Measurements from ENCODE around the gene ACSF3. TPM values are rescaled to one million over a fixed set of nuclear protein-coding genes. Genes with fewer than 3 reads are reported as not detected.

ACSF3 gene
- total RNA-seq, 1 experiment from 2014 or later, result 11.8 TPM

- no peak overlapping the region for H3K27ac ChIP-seq
- DNase-seq, result peak; percentile 58 to 63
- peaks cover 32% of the 10 kb centered on the region for H3K4me1 ChIP-seq
- H3K4me3 ChIP-seq, result no peak overlapping the region
- no peaks in the 10 kb centered on the region for H3K27me3 ChIP-seq
- H3K9me3 ChIP-seq (replicated peaks), result peaks cover 3% of the 10 kb centered on the region; the same call in 1 of the 2 replicates
- peaks cover 14% of the 10 kb centered on the region for H3K36me3 ChIP-seq
Observed at GRCh38 chr16:89199241-89200123, 105.8 kb downstream of the ACSF3 start.

- Histone ChIP-seq H3K27ac (no peak within 1 kb of the TSS), H3K9me3 (replicated peaks) (peaks cover 3% of the 10 kb centered on the region; the same call in 1 of the 2 replicates), H3K4me3 (no peak within 1 kb of the TSS), H3K36me3 (peaks cover 6% of the 10 kb centered on the region), H3K27me3 (no peaks in the 10 kb centered on the region), H3K4me1 (peaks cover 32% of the 10 kb centered on the region)
- peak; percentile 55 to 63 for DNase-seq
Observed at GRCh38 chr16:89200124-89200849, 106.6 kb downstream of the ACSF3 start, which contains the start of gene SLC22A31. TSS of gene SLC22A31 (minus strand) at chr16:89200537. CDS start at chr16:89200501, 36 bp downstream.

- no peak overlapping the region for H3K4me3 ChIP-seq
- H3K9me3 ChIP-seq (replicated peaks), result peaks cover 3% of the 10 kb centered on the region; the same call in 1 of the 2 replicates
- H3K36me3 ChIP-seq, result no peaks in the 10 kb centered on the region
- DNase-seq, result peak in 1 of 2 experiments; percentile 22
- peaks cover 32% of the 10 kb centered on the region for H3K4me1 ChIP-seq
- H3K27me3 ChIP-seq, result no peaks in the 10 kb centered on the region
- H3K27ac ChIP-seq, result no peak overlapping the region
Observed at GRCh38 chr16:89200850-89201411, 107.3 kb downstream of the ACSF3 start.

- H3K27ac ChIP-seq, result no peak overlapping the region
- H3K36me3 ChIP-seq, result no peaks in the 10 kb centered on the region
- peaks cover 32% of the 10 kb centered on the region for H3K4me1 ChIP-seq
- H3K4me3 ChIP-seq, result no peak overlapping the region
- peaks cover 3% of the 10 kb centered on the region; the same call in 1 of the 2 replicates for H3K9me3 ChIP-seq (replicated peaks)
- DNase-seq, result peak; percentile 43 to 48
- no peaks in the 10 kb centered on the region for H3K27me3 ChIP-seq
Observed at GRCh38 chr16:89201439-89202377, 108.1 kb downstream of the ACSF3 start.

GRCh38 chr16:89202422-89203215 is 109.0 kb downstream of the ACSF3 start:
- no peak for DNase-seq
- H3K27me3 ChIP-seq, result no peaks in the 10 kb centered on the region

More at GRCh38 chr16:89202422-89203215, 109.0 kb downstream of the ACSF3 start:
- H3K9me3 ChIP-seq (replicated peaks), result peaks cover 3% of the 10 kb centered on the region; the same call in 1 of the 2 replicates
- no peak overlapping the region for H3K27ac ChIP-seq
- no peaks in the 10 kb centered on the region for H3K36me3 ChIP-seq
- peaks cover 25% of the 10 kb centered on the region for H3K4me1 ChIP-seq
- no peak overlapping the region for H3K4me3 ChIP-seq

Other genes with a start within 250 kb of the ACSF3 start
- gene GALNS, start 236.9 kb upstream of the ACSF3 start, total RNA-seq (2014; rRNA removed; shearing (Covaris generic)), result 10.4 and 11.1 TPM in 2 replicates
- gene TRAPPC2L, start 236.7 kb upstream of the ACSF3 start, total RNA-seq (2014; rRNA removed; shearing (Covaris generic)), result 34.3 and 36.9 TPM in 2 replicates
- gene PABPN1L, start 227.2 kb upstream of the ACSF3 start, total RNA-seq (2014; rRNA removed; shearing (Covaris generic)), result 0.25 TPM in 1 of 2 replicates, not detected in the other
- gene CBFA2T3, start 116.6 kb upstream of the ACSF3 start, total RNA-seq (2014; rRNA removed; shearing (Covaris generic)), result 1.8 and 3.5 TPM in 2 replicates
- gene CDH15, start 77.9 kb downstream of the ACSF3 start, total RNA-seq (2014; rRNA removed; shearing (Covaris generic)), result 162 and 186 TPM in 2 replicates
- gene SLC22A31, start 106.7 kb downstream of the ACSF3 start, total RNA-seq (2014; rRNA removed; shearing (Covaris generic)), result 0.18 TPM in 1 of 2 replicates, not detected in the other
- gene ZNF778, start 123.9 kb downstream of the ACSF3 start, total RNA-seq (2014; rRNA removed; shearing (Covaris generic)), result 24.1 and 33.5 TPM in 2 replicates